GM15510 (cell line): ENCODE results near the gene FAM219A.

Experiments used
- POLR2A ChIP-seq: IDR thresholded peaks from 3 replicates; pipeline ENCODE4 v1.6.1; 2011; ENCODE audit warnings: borderline replicate concordance; ENCODE audit not compliant: insufficient read length; ENCODE audit errors: extremely low read depth

Gene FAM219A

GRCh38 chr9:34370970-34371880 is 87.1 kb downstream of the FAM219A start:
- no peak for TF ChIP-seq POLR2A

GRCh38 chr9:34370335-34370969 is 87.9 kb downstream of the FAM219A start:
- no peak for TF ChIP-seq POLR2A

- no peak for TF ChIP-seq POLR2A
These were observed 88.7 kb downstream of the FAM219A start for GRCh38 chr9:34369636-34370035.

- no peak for TF ChIP-seq POLR2A
These were observed 92.0 kb downstream of the FAM219A start for GRCh38 chr9:34366365-34366764.

GRCh38 chr9:34365282-34365681 is 93.1 kb downstream of the FAM219A start:
- TF ChIP-seq POLR2A = no peak

GRCh38 chr9:34363619-34364351 is 94.6 kb downstream of the FAM219A start:
- TF ChIP-seq POLR2A = no peak

GRCh38 chr9:34362614-34363214 is 95.7 kb downstream of the FAM219A start:
- no peak for TF ChIP-seq POLR2A

GRCh38 chr9:34349324-34349723 is 109.0 kb downstream of the FAM219A start:
- no peak for TF ChIP-seq POLR2A
